Liver (tissue), 9 donors: ENCODE measurements around the gene RARB. TPM values are rescaled to one million over a fixed set of nuclear protein-coding genes. Genes with fewer than 3 reads are reported as not detected.

ENCODE experiments used
- DNase-seq: peaks from one replicate; pipeline ENCODE4 v3.0.0-alpha.2; 2017; ENCODE audit warnings: low spot score
- H3K27ac ChIP-seq, 2 donors: one replicate each; pipeline ENCODE4 v1.7.0; 2013; ENCODE audit warnings: inconsistent platforms in 2 of 2, low read length in 2 of 2, control low read depth in 1 of 2, low read depth in 1 of 2, mild to moderate bottlenecking in 1 of 2
- H3K27me3 ChIP-seq, 4 donors: one replicate each; pipeline versions ENCODE4 v1.6.1 to v1.7.0; 2013; ENCODE audit warnings: low read length in 3 of 4, inconsistent platforms in 1 of 4, mild to moderate bottlenecking in 1 of 4, moderate library complexity in 1 of 4; ENCODE audit not compliant: control insufficient read depth in 4 of 4, insufficient read depth in 4 of 4
- H3K36me3 ChIP-seq, 4 donors: one replicate each; pipeline versions ENCODE4 v1.6.1 to v1.7.0; 2013; ENCODE audit warnings: low read length in 3 of 4, mild to moderate bottlenecking in 3 of 4, low read depth in 1 of 4, moderate library complexity in 1 of 4; ENCODE audit not compliant: control insufficient read depth in 4 of 4, insufficient read depth in 3 of 4
- H3K4me1 ChIP-seq, 4 donors: one replicate each; pipeline versions ENCODE4 v1.6.1 to v1.7.0; 2013; ENCODE audit warnings: low read length in 3 of 4, mild to moderate bottlenecking in 3 of 4, moderate library complexity in 1 of 4; ENCODE audit not compliant: control insufficient read depth in 4 of 4, insufficient read depth in 4 of 4
- H3K4me3 ChIP-seq, 3 donors: one replicate each; pipeline versions ENCODE4 v1.6.1 to v1.7.0; 2013; ENCODE audit warnings: low read length in 3 of 3, control low read depth in 1 of 3, low read depth in 1 of 3, mild to moderate bottlenecking in 1 of 3
- H3K9ac ChIP-seq, 2 donors: one replicate each; pipeline ENCODE4 v1.7.0; 2013; ENCODE audit warnings: low read length in 2 of 2, mild to moderate bottlenecking in 2 of 2, moderate library complexity in 2 of 2, control low read depth in 1 of 2, low read depth in 1 of 2
- H3K9me3 ChIP-seq, 4 donors: one replicate each; pipeline versions ENCODE4 v1.6.1 to v1.7.0; 2013; ENCODE audit warnings: low read length in 3 of 4; ENCODE audit not compliant: control insufficient read depth in 4 of 4
- EGR1 ChIP-seq, 2 donors: IDR thresholded peaks; 2 replicates each; pipeline ENCODE4 v1.6.1; 2016 to 2018; ENCODE audit warnings: antibody characterized with exemption in 2 of 2, low read depth in 2 of 2
- FOXA1 ChIP-seq: IDR thresholded peaks from 2 replicates; pipeline ENCODE4 v1.6.1; 2016; ENCODE audit warnings: antibody characterized with exemption
- FOXA2 ChIP-seq: IDR thresholded peaks from 2 replicates; pipeline ENCODE4 v1.6.1; 2016; ENCODE audit warnings: antibody characterized with exemption
- GABPA ChIP-seq, 2 donors: IDR thresholded peaks in 1 of 2; conservative IDR thresholded peaks in 1 of 2; 2 replicates each; pipeline ENCODE4 v1.6.1; 2016; ENCODE audit warnings: antibody characterized with exemption in 2 of 2, mild to moderate bottlenecking in 1 of 2, moderate library complexity in 1 of 2
- HNF4A ChIP-seq, 2 donors: conservative IDR thresholded peaks; 2 replicates each; pipeline ENCODE4 v1.6.1; 2016; ENCODE audit warnings: antibody characterized with exemption in 2 of 2, mild to moderate bottlenecking in 2 of 2
- HNF4G ChIP-seq: IDR thresholded peaks from 2 replicates; pipeline ENCODE4 v1.6.1; 2016; ENCODE audit warnings: antibody characterized with exemption
- JUND ChIP-seq, 2 donors: IDR thresholded peaks; 2 replicates each; pipeline ENCODE4 v1.6.1; 2016; ENCODE audit warnings: antibody characterized with exemption in 2 of 2
- NR2F2 ChIP-seq: IDR thresholded peaks from 2 replicates; pipeline ENCODE4 v1.6.1; 2016; ENCODE audit warnings: antibody characterized with exemption
- RAD21 ChIP-seq, 2 donors: IDR thresholded peaks; 2 replicates each; pipeline ENCODE4 v1.6.1; 2016; ENCODE audit warnings: antibody characterized with exemption in 2 of 2, mild to moderate bottlenecking in 2 of 2
- RXRA ChIP-seq, 2 donors: IDR thresholded peaks; 2 replicates each; pipeline ENCODE4 v1.6.1; 2017 to 2018; ENCODE audit warnings: antibody characterized with exemption in 2 of 2, mild to moderate bottlenecking in 1 of 2
- SP1 ChIP-seq: IDR thresholded peaks from 2 replicates; pipeline ENCODE4 v1.6.1; 2018; ENCODE audit warnings: antibody characterized with exemption, mild to moderate bottlenecking
- TAF1 ChIP-seq: conservative IDR thresholded peaks from 2 replicates; pipeline ENCODE4 v1.6.1; 2016; ENCODE audit warnings: antibody characterized with exemption, mild to moderate bottlenecking
- YY1 ChIP-seq: IDR thresholded peaks from 2 replicates; pipeline ENCODE4 v1.6.1; 2016; ENCODE audit warnings: antibody characterized with exemption, mild to moderate bottlenecking
- WGBS: extraction: QIAGEN DNeasy Blood & Tissue Kit; methylation state at CpG from one replicate; pipeline ENCODE4 v1.1.7; 2013; 5-methylcytosine and 5-hydroxymethylcytosine counted together
- polyA plus RNA-seq, 2 donors: library from polyadenylated mRNA; stranded (reverse) in 1 of 2; unstranded in 1 of 2; fragments of 200-250 nt in 1 of 2; fragments of >200 nt in 1 of 2; fragmentation: Nextera tagmentation in 1 of 2; extraction: Ambion mirVana in 1 of 2; gene quantifications; one replicate each; pipeline versions ENCODE4 v1.2.1 to v1.2.3, GENCODE V29; 2013 to 2015
- total RNA-seq, 2 donors: library from RNA; depleted of rRNA; stranded (reverse); fragments of >200 nt; gene quantifications; one replicate each; pipeline ENCODE4 v1.2.3, GENCODE V29; 2014
- TF ChIP-seq, protein P1 (sequence below): fragments of 150-350 bp; IDR thresholded peaks from 2 replicates; pipeline ENCODE4 v1.5.1; 2017; ENCODE audit warnings: improper control_type of control experiment, low read depth, low read length; ENCODE audit not compliant: missing input control
- TF ChIP-seq, protein P2 (sequence below): IDR thresholded peaks from 2 replicates; pipeline ENCODE4 v1.6.1; 2016; ENCODE audit warnings: antibody characterized with exemption
- TF ChIP-seq, protein P3 (sequence below): IDR thresholded peaks from 2 replicates; pipeline ENCODE4 v1.6.1; 2016; ENCODE audit warnings: antibody characterized with exemption
- TF ChIP-seq, protein P4 (sequence below): IDR thresholded peaks from 2 replicates; pipeline ENCODE4 v1.6.1; 2016; ENCODE audit warnings: antibody characterized with exemption, mild to moderate bottlenecking
- TF ChIP-seq, protein P5 (sequence below): IDR thresholded peaks from 2 replicates; pipeline ENCODE4 v1.6.1; 2016; ENCODE audit warnings: antibody characterized with exemption
- donor health status: healthy.
- donor health status: healthy.
- donor health status: healthy.
- donor health status: healthy.
- donor health status: healthy.

Gene RARB
- total and polyA plus RNA-seq, 4 donors, result 2.1 to 3.3 (median 2.3) TPM

DNA sequence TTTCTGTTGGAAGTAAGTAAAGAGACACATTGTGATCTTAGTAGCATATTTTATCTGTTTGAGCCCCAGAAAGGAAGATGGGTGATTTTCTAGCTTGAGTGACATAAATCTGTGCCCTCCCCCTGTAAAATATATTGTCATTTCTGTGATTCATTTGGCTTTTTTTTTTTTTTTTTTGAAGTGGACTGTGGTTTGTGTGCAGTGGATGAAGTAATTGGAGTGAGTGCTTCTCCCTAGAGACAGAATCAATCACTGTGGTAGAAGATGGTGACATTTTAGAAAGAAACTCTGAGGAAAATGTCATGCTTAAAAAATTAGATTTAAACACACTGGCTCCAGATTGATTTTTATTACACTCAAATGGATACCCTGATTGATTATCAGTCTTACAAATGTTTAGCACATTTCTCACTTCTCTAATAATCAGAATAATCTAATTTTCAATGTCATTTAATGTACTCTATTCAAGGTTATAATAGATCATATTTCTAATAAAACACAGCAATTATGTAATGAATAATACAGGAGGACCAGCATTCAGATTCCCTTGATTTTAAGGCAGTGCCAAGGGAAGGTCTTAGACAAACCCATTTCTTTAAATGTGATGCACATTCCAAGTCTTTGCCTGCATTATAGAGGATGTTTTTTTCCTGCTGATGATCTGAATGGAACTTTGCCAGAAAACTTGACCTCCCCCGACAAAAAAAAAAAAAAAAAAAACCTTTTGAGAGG is 120.0 kb downstream of the RARB start:
- 63% methylated on average over 1 of the region's 1 CpG for WGBS
- H3K27ac ChIP-seq, result no peak overlapping the region
- no peaks in the 10 kb centered on the region for H3K27me3 ChIP-seq
- H3K36me3 ChIP-seq, result no peaks in the 10 kb centered on the region
- H3K9ac ChIP-seq, result no peak overlapping the region
- no peaks in the 10 kb centered on the region for H3K4me1 ChIP-seq
- no peak overlapping the region for H3K4me3 ChIP-seq
- no peaks in the 10 kb centered on the region for H3K9me3 ChIP-seq
- DNase-seq, result no peak
- no peak for TF ChIP-seq EGR1 (IDR thresholded peaks at IDR 0.05; ENCODE audit: low read depth in 2 of 2)
- TF ChIP-seq, protein P1, sequence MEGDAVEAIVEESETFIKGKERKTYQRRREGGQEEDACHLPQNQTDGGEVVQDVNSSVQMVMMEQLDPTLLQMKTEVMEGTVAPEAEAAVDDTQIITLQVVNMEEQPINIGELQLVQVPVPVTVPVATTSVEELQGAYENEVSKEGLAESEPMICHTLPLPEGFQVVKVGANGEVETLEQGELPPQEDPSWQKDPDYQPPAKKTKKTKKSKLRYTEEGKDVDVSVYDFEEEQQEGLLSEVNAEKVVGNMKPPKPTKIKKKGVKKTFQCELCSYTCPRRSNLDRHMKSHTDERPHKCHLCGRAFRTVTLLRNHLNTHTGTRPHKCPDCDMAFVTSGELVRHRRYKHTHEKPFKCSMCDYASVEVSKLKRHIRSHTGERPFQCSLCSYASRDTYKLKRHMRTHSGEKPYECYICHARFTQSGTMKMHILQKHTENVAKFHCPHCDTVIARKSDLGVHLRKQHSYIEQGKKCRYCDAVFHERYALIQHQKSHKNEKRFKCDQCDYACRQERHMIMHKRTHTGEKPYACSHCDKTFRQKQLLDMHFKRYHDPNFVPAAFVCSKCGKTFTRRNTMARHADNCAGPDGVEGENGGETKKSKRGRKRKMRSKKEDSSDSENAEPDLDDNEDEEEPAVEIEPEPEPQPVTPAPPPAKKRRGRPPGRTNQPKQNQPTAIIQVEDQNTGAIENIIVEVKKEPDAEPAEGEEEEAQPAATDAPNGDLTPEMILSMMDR, result no peak
- TF ChIP-seq, protein P2, sequence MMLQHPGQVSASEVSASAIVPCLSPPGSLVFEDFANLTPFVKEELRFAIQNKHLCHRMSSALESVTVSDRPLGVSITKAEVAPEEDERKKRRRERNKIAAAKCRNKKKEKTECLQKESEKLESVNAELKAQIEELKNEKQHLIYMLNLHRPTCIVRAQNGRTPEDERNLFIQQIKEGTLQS, result no peak
- no peak for TF ChIP-seq TAF1
- TF ChIP-seq GABPA (IDR thresholded peaks at IDR 0.05 in 1 of 2, conservative IDR thresholded peaks at IDR 0.05 in 1 of 2), result no peak
- no peak for TF ChIP-seq FOXA1
- no peak for TF ChIP-seq RXRA (IDR thresholded peaks at IDR 0.05)
- TF ChIP-seq, protein P3, sequence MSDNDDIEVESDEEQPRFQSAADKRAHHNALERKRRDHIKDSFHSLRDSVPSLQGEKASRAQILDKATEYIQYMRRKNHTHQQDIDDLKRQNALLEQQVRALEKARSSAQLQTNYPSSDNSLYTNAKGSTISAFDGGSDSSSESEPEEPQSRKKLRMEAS, result no peak
- TF ChIP-seq FOXA2, result no peak
- TF ChIP-seq HNF4G, result no peak
- TF ChIP-seq, protein P4, sequence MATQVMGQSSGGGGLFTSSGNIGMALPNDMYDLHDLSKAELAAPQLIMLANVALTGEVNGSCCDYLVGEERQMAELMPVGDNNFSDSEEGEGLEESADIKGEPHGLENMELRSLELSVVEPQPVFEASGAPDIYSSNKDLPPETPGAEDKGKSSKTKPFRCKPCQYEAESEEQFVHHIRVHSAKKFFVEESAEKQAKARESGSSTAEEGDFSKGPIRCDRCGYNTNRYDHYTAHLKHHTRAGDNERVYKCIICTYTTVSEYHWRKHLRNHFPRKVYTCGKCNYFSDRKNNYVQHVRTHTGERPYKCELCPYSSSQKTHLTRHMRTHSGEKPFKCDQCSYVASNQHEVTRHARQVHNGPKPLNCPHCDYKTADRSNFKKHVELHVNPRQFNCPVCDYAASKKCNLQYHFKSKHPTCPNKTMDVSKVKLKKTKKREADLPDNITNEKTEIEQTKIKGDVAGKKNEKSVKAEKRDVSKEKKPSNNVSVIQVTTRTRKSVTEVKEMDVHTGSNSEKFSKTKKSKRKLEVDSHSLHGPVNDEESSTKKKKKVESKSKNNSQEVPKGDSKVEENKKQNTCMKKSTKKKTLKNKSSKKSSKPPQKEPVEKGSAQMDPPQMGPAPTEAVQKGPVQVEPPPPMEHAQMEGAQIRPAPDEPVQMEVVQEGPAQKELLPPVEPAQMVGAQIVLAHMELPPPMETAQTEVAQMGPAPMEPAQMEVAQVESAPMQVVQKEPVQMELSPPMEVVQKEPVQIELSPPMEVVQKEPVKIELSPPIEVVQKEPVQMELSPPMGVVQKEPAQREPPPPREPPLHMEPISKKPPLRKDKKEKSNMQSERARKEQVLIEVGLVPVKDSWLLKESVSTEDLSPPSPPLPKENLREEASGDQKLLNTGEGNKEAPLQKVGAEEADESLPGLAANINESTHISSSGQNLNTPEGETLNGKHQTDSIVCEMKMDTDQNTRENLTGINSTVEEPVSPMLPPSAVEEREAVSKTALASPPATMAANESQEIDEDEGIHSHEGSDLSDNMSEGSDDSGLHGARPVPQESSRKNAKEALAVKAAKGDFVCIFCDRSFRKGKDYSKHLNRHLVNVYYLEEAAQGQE, result no peak
- no peak for TF ChIP-seq RAD21 (IDR thresholded peaks at IDR 0.05)
- no peak for TF ChIP-seq SP1
- TF ChIP-seq YY1, result no peak
- no peak for TF ChIP-seq HNF4A (conservative IDR thresholded peaks at IDR 0.05)
- TF ChIP-seq NR2F2, result no peak
- TF ChIP-seq JUND (IDR thresholded peaks at IDR 0.05), result no peak

DNA sequence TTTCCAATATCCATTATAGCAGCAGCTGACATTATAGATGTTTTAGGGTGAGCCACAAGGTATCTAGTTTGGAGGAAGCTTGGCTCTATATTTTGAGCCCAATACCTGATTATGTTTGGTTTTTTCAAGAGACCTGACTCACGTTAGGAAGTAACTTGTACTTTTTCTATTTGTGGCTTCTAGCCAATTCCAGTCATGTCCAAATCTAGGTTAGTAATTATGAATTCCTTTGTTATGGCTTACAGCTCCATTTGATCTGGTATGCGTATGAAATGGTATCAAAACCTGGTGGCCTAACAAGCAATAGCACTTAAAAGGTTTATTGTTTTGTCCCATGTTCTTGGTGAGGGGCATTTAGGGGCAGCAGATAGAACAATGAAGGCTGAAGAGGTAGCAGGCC is 120.8 kb downstream of the RARB start:
- H3K36me3 ChIP-seq, result no peaks in the 10 kb centered on the region
- no peaks in the 10 kb centered on the region for H3K9me3 ChIP-seq
- DNase-seq, result no peak
- H3K4me1 ChIP-seq, result no peaks in the 10 kb centered on the region
- H3K4me3 ChIP-seq, result no peak overlapping the region
- H3K27ac ChIP-seq, result no peak overlapping the region
- whole genome bisulfite sequencing, result 78% methylated on average over 2 of the region's 2 CpGs
- H3K9ac ChIP-seq, result no peak overlapping the region
- H3K27me3 ChIP-seq, result no peaks in the 10 kb centered on the region
- no peak for TF ChIP-seq NR2F2
- TF ChIP-seq TAF1, result no peak
- TF ChIP-seq, protein P1, result no peak
- TF ChIP-seq, protein P5, sequence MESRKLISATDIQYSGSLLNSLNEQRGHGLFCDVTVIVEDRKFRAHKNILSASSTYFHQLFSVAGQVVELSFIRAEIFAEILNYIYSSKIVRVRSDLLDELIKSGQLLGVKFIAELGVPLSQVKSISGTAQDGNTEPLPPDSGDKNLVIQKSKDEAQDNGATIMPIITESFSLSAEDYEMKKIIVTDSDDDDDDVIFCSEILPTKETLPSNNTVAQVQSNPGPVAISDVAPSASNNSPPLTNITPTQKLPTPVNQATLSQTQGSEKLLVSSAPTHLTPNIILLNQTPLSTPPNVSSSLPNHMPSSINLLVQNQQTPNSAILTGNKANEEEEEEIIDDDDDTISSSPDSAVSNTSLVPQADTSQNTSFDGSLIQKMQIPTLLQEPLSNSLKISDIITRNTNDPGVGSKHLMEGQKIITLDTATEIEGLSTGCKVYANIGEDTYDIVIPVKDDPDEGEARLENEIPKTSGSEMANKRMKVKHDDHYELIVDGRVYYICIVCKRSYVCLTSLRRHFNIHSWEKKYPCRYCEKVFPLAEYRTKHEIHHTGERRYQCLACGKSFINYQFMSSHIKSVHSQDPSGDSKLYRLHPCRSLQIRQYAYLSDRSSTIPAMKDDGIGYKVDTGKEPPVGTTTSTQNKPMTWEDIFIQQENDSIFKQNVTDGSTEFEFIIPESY, result no peak
- no peak for TF ChIP-seq JUND (IDR thresholded peaks at IDR 0.05)
- no peak for TF ChIP-seq SP1
- no peak for TF ChIP-seq GABPA (IDR thresholded peaks at IDR 0.05 in 1 of 2, conservative IDR thresholded peaks at IDR 0.05 in 1 of 2)
- TF ChIP-seq, protein P4, result no peak
- no peak for TF ChIP-seq YY1
